Measurements from ENCODE around the gene PTPRJ. TPM values are rescaled to one million over a fixed set of nuclear protein-coding genes. Genes with fewer than 3 reads are reported as not detected.

Gene PTPRJ
- total RNA-seq, 1 experiment from 2014 or later, result 0.30 TPM

- H3K36me3 Mint-ChIP-seq (ENCODE audit: insufficient read depth, unreplicated experiment), result peaks cover 6% of the 10 kb centered on the region
- H3K27me3 Mint-ChIP-seq (ENCODE audit: insufficient read depth, unreplicated experiment), result no peaks in the 10 kb centered on the region
- ChIA-PET CTCF (no interaction called here), POLR2A (no interaction called here)
- no peak overlapping the region for H3K27ac Mint-ChIP-seq (ENCODE audit: low read depth, unreplicated experiment)
- DNase-seq (ENCODE audit: unreplicated experiment), result no peak
- no peaks in the 10 kb centered on the region for H3K9me3 Mint-ChIP-seq (ENCODE audit: unreplicated experiment)
- H3K4me3 Mint-ChIP-seq (ENCODE audit: unreplicated experiment), result no peak overlapping the region
- peaks cover 8% of the 10 kb centered on the region for H3K4me1 Mint-ChIP-seq (ENCODE audit: insufficient read depth, unreplicated experiment)
- BruUV-seq (replicated peaks), result no TSS peak
- no peak for TF ChIP-seq CTCF (IDR thresholded peaks at IDR 0.05; ENCODE audit: unreplicated experiment)
- intact Hi-C loops (cut with micrococcal nuclease), result loop anchor here (10.0 kb wide), 1 partner anchor 58 kb away; no protein-coding TSS in a partner anchor
These were observed 6.4 kb downstream of the PTPRJ start for GRCh38 chr11:47986742-47987141.

GRCh38 chr11:47987310-47987709, 7.0 kb downstream of the PTPRJ start:
- ChIA-PET POLR2A (no interaction called here), CTCF (no interaction called here)
- Mint-ChIP-seq H3K36me3 (ENCODE audit: insufficient read depth, unreplicated experiment) (peaks cover 6% of the 10 kb centered on the region), H3K27ac (ENCODE audit: low read depth, unreplicated experiment) (no peak overlapping the region), H3K4me1 (ENCODE audit: insufficient read depth, unreplicated experiment) (peaks cover 8% of the 10 kb centered on the region), H3K4me3 (ENCODE audit: unreplicated experiment) (no peak overlapping the region), H3K27me3 (ENCODE audit: insufficient read depth, unreplicated experiment) (no peaks in the 10 kb centered on the region), H3K9me3 (ENCODE audit: unreplicated experiment) (no peaks in the 10 kb centered on the region)
- no TSS peak for BruUV-seq (replicated peaks)
- no peak for TF ChIP-seq CTCF (IDR thresholded peaks at IDR 0.05; ENCODE audit: unreplicated experiment)
- no peak for DNase-seq (ENCODE audit: unreplicated experiment)
- intact Hi-C loops (cut with micrococcal nuclease), result loop anchor here (10.0 kb wide), 1 partner anchor 57 kb away; no protein-coding TSS in a partner anchor

- intact Hi-C loops (cut with micrococcal nuclease), result loop anchor here (10.0 kb wide), 1 partner anchor 57 kb away; no protein-coding TSS in a partner anchor
- DNase-seq (ENCODE audit: unreplicated experiment), result no peak
- TF ChIP-seq CTCF (IDR thresholded peaks at IDR 0.05; ENCODE audit: unreplicated experiment), result no peak
- no TSS peak for BruUV-seq (replicated peaks)
- no peak overlapping the region for H3K4me3 Mint-ChIP-seq (ENCODE audit: unreplicated experiment)
- peaks cover 6% of the 10 kb centered on the region for H3K36me3 Mint-ChIP-seq (ENCODE audit: insufficient read depth, unreplicated experiment)
- H3K4me1 Mint-ChIP-seq (ENCODE audit: insufficient read depth, unreplicated experiment), result peaks cover 8% of the 10 kb centered on the region
- ChIA-PET CTCF (no interaction called here), POLR2A (no interaction called here)
- H3K9me3 Mint-ChIP-seq (ENCODE audit: unreplicated experiment), result no peaks in the 10 kb centered on the region
- no peaks in the 10 kb centered on the region for H3K27me3 Mint-ChIP-seq (ENCODE audit: insufficient read depth, unreplicated experiment)
- no peak overlapping the region for H3K27ac Mint-ChIP-seq (ENCODE audit: low read depth, unreplicated experiment)
These were observed 7.4 kb downstream of the PTPRJ start for GRCh38 chr11:47987781-47988180.

- H3K4me1 Mint-ChIP-seq (ENCODE audit: insufficient read depth, unreplicated experiment), result peaks cover 8% of the 10 kb centered on the region
- H3K9me3 Mint-ChIP-seq (ENCODE audit: unreplicated experiment), result no peaks in the 10 kb centered on the region
- ChIA-PET CTCF (interaction anchor here (1.1 to 1.5 kb wide), 2 partner anchors 9 to 55 kb away, joined by 4 read pairs; no protein-coding TSS in a partner anchor), POLR2A (no interaction called here)
- intact Hi-C loops (cut with micrococcal nuclease), result loop anchor here (10.0 kb wide), 1 partner anchor 55 kb away; no protein-coding TSS in a partner anchor
- peaks cover 6% of the 10 kb centered on the region for H3K36me3 Mint-ChIP-seq (ENCODE audit: insufficient read depth, unreplicated experiment)
- no peak for TF ChIP-seq CTCF (IDR thresholded peaks at IDR 0.05; ENCODE audit: unreplicated experiment)
- no TSS peak for BruUV-seq (replicated peaks)
- H3K27ac Mint-ChIP-seq (ENCODE audit: low read depth, unreplicated experiment), result no peak overlapping the region
- no peak for DNase-seq (ENCODE audit: unreplicated experiment)
- H3K27me3 Mint-ChIP-seq (ENCODE audit: insufficient read depth, unreplicated experiment), result no peaks in the 10 kb centered on the region
- no peak overlapping the region for H3K4me3 Mint-ChIP-seq (ENCODE audit: unreplicated experiment)
These were observed 9.4 kb downstream of the PTPRJ start for GRCh38 chr11:47989779-47990178.

Measured in MCF 10A (cell line).